ENCODE measurements around the gene ZNF526.

Gene ZNF526

GRCh38 chr19:42268142-42268703 lies 48.1 kb downstream of the ZNF526 start:
- DNase-seq = peak; percentile 100

- DNase-seq = peak; percentile 100
Measured at GRCh38 chr19:42268704-42269477, 48.8 kb downstream of the ZNF526 start, which contains the start of gene CIC. Gene CIC, plus strand, starts transcription at chr19:42269252. Its CDS starts 2,532 bp downstream, at chr19:42271784.

GRCh38 chr19:42269478-42270345 lies 49.6 kb downstream of the ZNF526 start:
- DNase-seq = peak in 1 of 2 donors; percentile 56

- DNase-seq = peak; percentile 85 to 86
Measured at GRCh38 chr19:42270346-42271044, 50.4 kb downstream of the ZNF526 start.

GRCh38 chr19:42271045-42271419 lies 50.9 kb downstream of the ZNF526 start:
- DNase-seq = no peak

- DNase-seq = no peak
Measured at GRCh38 chr19:42271861-42272534, 51.9 kb downstream of the ZNF526 start.

GRCh38 chr19:42272535-42272897 lies 52.4 kb downstream of the ZNF526 start:
- DNase-seq = no peak

- no peak for DNase-seq
Measured at GRCh38 chr19:42272989-42273406, 52.9 kb downstream of the ZNF526 start.

- no peak for DNase-seq
Measured at GRCh38 chr19:42273407-42274064, 53.4 kb downstream of the ZNF526 start.

- DNase-seq = no peak
Measured at GRCh38 chr19:42274065-42274682, 54.1 kb downstream of the ZNF526 start.

- no peak for DNase-seq
Measured at GRCh38 chr19:42275103-42275502, 55.0 kb downstream of the ZNF526 start.

GRCh38 chr19:42275517-42275916 lies 55.4 kb downstream of the ZNF526 start:
- no peak for DNase-seq

GRCh38 chr19:42276284-42276683 lies 56.2 kb downstream of the ZNF526 start:
- DNase-seq = no peak

GRCh38 chr19:42276821-42277220 lies 56.7 kb downstream of the ZNF526 start:
- DNase-seq = no peak

Data from CD4-positive, alpha-beta T cell treated with Interleukin-1 beta for 1 hour (primary cell).